ENCODE results near the gene RAB4A.
"Not testable (repeated sequence)": the region's sequence is repeated elsewhere in the genome, so short reads cannot be mapped to it uniquely, and the experiment has no call there.

The RAB4A gene

DNA sequence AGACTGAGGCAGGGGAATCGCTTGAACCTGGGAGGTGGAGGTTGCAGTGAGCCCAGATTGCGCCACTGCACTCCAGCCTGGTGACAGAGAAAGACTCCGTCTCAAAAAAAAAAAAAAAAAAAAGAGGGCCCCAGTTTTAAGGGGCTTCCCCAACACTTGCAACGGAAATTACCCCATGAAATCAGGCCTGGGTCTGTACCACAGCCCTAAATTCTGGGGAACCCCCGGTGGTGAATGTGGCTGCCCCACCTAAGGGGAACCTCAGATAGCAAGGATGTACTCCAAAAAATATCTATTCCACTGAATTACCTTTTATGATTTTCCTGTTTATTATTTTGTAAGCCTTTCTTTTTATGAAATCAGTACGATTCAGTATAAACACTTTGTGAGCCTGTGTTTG lies 56.9 kb downstream of the RAB4A start:
- not testable (repeated sequence) for H3K9me3 ChIP-seq (ENCODE audit: control insufficient read depth in 2 of 2, low read length in 2 of 2); H3K9ac ChIP-seq (ENCODE audit: low read depth in 1 of 2, low read length in 2 of 2); H3K27ac ChIP-seq (ENCODE audit: low read depth in 2 of 2, low read length in 2 of 2); H3K4me1 ChIP-seq (ENCODE audit: control insufficient read depth in 2 of 2, insufficient read depth in 2 of 2, low read length in 2 of 2); H3K4me3 ChIP-seq (ENCODE audit: low read length in 2 of 2); H3K27me3 ChIP-seq (ENCODE audit: control insufficient read depth in 2 of 2, insufficient read depth in 2 of 2, low read length in 2 of 2)
- peaks cover 11 to 20% of the 10 kb centered on the region in 2 donors for H3K36me3 ChIP-seq (ENCODE audit: control insufficient read depth in 2 of 2, insufficient read depth in 2 of 2, low read length in 2 of 2)

DNA sequence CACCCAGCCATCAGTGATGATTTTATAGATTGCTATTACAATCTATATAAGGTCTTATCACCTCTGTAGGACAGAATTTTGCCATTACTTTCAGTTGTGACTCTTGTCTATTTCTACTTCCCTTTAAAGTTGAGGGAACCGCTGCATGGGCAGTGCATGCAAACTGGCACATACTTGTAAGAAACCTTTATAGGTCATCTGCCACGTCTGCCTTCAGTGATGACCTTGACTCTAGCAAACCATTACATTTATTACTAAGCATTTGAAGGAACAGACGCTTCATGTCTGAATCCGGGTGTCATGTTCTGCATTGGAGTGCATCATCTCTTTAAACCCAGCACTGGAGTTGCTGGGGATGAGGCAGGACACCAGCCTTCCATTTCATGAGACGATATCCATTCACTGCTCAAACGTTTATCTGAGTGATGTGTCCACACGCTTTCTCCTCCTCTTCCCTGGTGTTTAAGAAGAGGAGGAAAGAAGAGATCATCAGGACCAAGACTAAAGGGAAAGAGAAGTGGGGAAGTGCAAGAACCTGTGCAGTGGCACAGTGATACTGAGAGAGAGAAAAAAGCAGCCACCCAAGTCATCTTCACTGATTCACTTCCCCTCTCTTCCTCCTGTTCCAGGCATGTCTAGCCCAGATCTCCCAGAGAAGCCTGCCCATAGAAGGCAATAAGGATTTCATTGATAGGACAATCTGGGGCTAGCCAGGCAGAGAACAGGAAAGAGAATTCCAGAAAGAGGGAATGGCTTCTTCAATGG lies 57.9 kb downstream of the RAB4A start:
- Histone ChIP-seq H3K4me1 (ENCODE audit: control insufficient read depth in 2 of 2, insufficient read depth in 2 of 2, low read length in 2 of 2) (no peaks in the 10 kb centered on the region), H3K9ac (ENCODE audit: low read depth in 1 of 2, low read length in 2 of 2) (no peak overlapping the region), H3K4me3 (ENCODE audit: low read length in 2 of 2) (no peak overlapping the region), H3K27me3 (ENCODE audit: control insufficient read depth in 2 of 2, insufficient read depth in 2 of 2, low read length in 2 of 2) (no peaks in the 10 kb centered on the region), H3K36me3 (ENCODE audit: control insufficient read depth in 2 of 2, insufficient read depth in 2 of 2, low read length in 2 of 2) (peaks cover 3 to 18% of the 10 kb centered on the region in 2 donors), H3K27ac (ENCODE audit: low read depth in 2 of 2, low read length in 2 of 2) (no peak overlapping the region), H3K9me3 (ENCODE audit: control insufficient read depth in 2 of 2, low read length in 2 of 2) (no peaks in the 10 kb centered on the region)

DNA sequence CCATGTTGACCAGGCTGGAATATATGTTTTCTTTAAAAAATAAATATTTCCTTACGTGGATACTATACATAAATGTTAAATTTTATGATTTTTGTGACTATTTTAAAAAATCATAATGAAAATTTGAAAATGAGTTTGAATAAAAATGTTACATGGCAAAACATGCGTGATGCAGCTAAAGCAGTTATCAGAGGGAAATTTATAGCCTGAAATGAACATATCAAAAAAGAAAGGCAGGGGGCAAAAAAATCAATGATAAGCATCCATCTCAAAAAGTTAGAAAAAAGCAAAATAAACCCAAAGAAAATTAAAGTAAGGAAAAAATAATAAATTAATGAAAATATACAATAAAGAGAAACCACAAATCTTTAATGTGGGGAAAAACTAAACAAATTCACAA lies 63.4 kb downstream of the RAB4A start:
- no peak overlapping the region for H3K9ac ChIP-seq (ENCODE audit: low read depth in 1 of 2, low read length in 2 of 2)
- no peak overlapping the region for H3K27ac ChIP-seq (ENCODE audit: low read depth in 2 of 2, low read length in 2 of 2)
- no peak overlapping the region for H3K4me3 ChIP-seq (ENCODE audit: low read length in 2 of 2)
- no peaks in the 10 kb centered on the region for H3K36me3 ChIP-seq (ENCODE audit: control insufficient read depth in 2 of 2, insufficient read depth in 2 of 2, low read length in 2 of 2)
- H3K4me1 ChIP-seq (ENCODE audit: control insufficient read depth in 2 of 2, insufficient read depth in 2 of 2, low read length in 2 of 2): no peaks in the 10 kb centered on the region
- no peaks in the 10 kb centered on the region for H3K27me3 ChIP-seq (ENCODE audit: control insufficient read depth in 2 of 2, insufficient read depth in 2 of 2, low read length in 2 of 2)
- H3K9me3 ChIP-seq (ENCODE audit: control insufficient read depth in 2 of 2, low read length in 2 of 2): no peaks in the 10 kb centered on the region

DNA sequence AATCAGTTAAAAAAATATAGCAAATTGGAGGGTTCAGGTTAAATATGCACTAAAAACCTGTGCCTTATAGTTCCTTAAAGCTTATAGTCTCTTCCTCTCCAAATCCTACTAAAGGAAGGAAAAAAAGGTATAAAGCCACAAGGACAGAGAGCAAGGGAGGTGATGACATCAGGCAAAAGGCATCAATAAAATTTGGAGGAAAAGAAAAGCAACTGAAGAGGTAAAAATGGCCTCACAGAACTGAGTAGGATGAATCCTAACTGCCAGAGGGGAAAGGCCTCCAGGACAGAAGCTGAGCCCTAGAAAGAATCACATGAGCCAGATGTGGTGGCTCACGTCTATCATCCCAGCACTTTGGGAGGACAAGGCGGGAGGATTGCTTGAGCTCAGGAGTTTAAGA lies 63.8 kb downstream of the RAB4A start:
- no peaks in the 10 kb centered on the region for H3K4me1 ChIP-seq (ENCODE audit: control insufficient read depth in 2 of 2, insufficient read depth in 2 of 2, low read length in 2 of 2)

DNA sequence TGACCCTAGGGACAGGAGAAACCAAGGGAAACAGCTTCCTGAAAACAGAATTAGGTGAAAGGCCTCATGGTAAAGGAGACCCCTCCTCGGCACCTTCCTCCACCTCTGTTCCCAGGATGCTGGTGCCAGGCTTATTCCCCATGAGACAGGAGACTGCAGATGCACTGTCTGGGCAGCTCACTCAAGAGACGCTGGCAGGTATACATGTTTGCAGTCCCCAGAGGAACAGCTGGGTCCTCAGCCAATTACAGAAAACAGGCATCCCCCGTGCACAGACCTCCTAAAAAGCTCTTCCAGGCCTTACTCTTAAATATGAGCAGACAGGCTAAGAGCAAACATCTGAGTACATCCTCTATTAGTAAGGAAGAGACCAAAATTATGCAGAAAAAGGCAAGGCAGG lies 65.4 kb downstream of the RAB4A start:
- peaks cover 3 to 4% of the 10 kb centered on the region in 2 donors for H3K4me1 ChIP-seq (ENCODE audit: control insufficient read depth in 2 of 2, insufficient read depth in 2 of 2, low read length in 2 of 2)
- no peak overlapping the region for H3K27ac ChIP-seq (ENCODE audit: low read depth in 2 of 2, low read length in 2 of 2)
- H3K9ac ChIP-seq (ENCODE audit: low read depth in 1 of 2, low read length in 2 of 2): no peak overlapping the region
- H3K36me3 ChIP-seq (ENCODE audit: control insufficient read depth in 2 of 2, insufficient read depth in 2 of 2, low read length in 2 of 2): no peaks in the 10 kb centered on the region
- H3K27me3 ChIP-seq (ENCODE audit: control insufficient read depth in 2 of 2, insufficient read depth in 2 of 2, low read length in 2 of 2): no peaks in the 10 kb centered on the region
- H3K9me3 ChIP-seq (ENCODE audit: control insufficient read depth in 2 of 2, low read length in 2 of 2): no peaks in the 10 kb centered on the region
- H3K4me3 ChIP-seq (ENCODE audit: low read length in 2 of 2): no peak overlapping the region

More for the DNA sequence above, 63.8 kb downstream of the RAB4A start:
- Histone ChIP-seq H3K27me3 (ENCODE audit: control insufficient read depth in 2 of 2, insufficient read depth in 2 of 2, low read length in 2 of 2) (no peaks in the 10 kb centered on the region), H3K36me3 (ENCODE audit: control insufficient read depth in 2 of 2, insufficient read depth in 2 of 2, low read length in 2 of 2) (no peaks in the 10 kb centered on the region), H3K4me3 (ENCODE audit: low read length in 2 of 2) (no peak overlapping the region), H3K27ac (ENCODE audit: low read depth in 2 of 2, low read length in 2 of 2) (no peak overlapping the region), H3K9ac (ENCODE audit: low read depth in 1 of 2, low read length in 2 of 2) (no peak overlapping the region), H3K9me3 (ENCODE audit: control insufficient read depth in 2 of 2, low read length in 2 of 2) (no peaks in the 10 kb centered on the region)

DNA sequence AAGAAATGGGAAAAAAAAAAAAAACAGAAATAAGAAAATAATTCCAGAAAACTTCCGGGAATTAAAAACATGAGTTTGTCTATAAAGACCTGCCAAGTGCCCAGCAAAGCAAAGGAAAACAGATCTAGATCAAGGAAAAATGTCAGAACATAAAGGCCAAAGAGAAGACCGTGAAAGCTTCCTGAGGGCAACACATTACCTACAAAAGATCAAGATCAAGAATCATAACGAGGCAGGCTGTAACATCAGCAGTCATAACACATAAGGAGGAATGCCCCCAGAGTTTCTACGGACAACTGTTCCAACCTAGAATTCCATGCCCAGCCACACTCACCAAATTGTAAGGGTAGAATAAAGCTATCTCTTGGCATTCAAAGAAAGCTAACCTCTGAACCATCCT lies 68.2 kb downstream of the RAB4A start:
- Histone ChIP-seq H3K9ac (ENCODE audit: low read depth in 1 of 2, low read length in 2 of 2) (no peak overlapping the region), H3K36me3 (ENCODE audit: control insufficient read depth in 2 of 2, insufficient read depth in 2 of 2, low read length in 2 of 2) (no peaks in the 10 kb centered on the region), H3K9me3 (ENCODE audit: control insufficient read depth in 2 of 2, low read length in 2 of 2) (no peaks in the 10 kb centered on the region), H3K27me3 (ENCODE audit: control insufficient read depth in 2 of 2, insufficient read depth in 2 of 2, low read length in 2 of 2) (no peaks in the 10 kb centered on the region), H3K4me1 (ENCODE audit: control insufficient read depth in 2 of 2, insufficient read depth in 2 of 2, low read length in 2 of 2) (peaks cover 7 to 14% of the 10 kb centered on the region in 2 donors), H3K27ac (ENCODE audit: low read depth in 2 of 2, low read length in 2 of 2) (no peak overlapping the region), H3K4me3 (ENCODE audit: low read length in 2 of 2) (no peak overlapping the region)

DNA sequence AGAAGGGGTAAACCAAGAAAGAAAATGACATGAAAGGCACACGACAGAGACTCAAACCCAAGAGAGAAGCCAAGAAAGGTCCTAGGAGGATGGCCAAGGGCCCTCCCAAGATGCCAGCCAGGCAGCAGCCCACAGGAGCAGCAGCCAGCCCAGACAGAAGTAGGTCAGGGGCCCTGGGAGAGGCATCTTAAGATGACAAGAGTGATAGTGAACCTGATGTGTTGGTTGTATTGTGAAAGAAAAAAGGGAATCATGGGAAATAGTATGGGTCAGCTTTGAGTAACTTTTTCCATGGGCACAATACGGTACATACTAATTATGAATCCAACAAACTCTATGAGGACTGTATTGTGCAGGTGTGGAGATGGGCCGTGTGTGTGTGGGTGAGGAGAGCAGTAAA lies 68.6 kb downstream of the RAB4A start:
- Histone ChIP-seq H3K27ac (ENCODE audit: low read depth in 2 of 2, low read length in 2 of 2) (no peak overlapping the region), H3K9ac (ENCODE audit: low read depth in 1 of 2, low read length in 2 of 2) (no peak overlapping the region)

DNA sequence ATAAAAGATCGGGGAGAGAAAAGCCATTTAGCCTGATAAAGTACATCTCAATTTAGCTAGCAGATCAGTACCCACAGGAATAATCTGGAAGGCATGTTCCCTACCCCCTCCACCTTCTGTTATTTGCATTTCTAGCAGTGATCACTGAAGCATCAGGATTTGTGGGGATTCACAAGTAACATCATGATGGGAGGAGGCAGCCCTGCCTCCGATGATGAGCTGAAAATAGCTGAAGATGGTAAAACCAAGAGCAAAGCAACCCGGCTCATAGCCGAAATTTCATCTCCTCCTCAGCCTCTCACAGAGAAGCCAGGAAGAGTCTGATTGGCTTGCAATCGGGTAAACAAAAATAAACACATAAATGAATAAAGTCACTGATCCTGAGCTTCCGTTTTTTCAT lies 69.6 kb downstream of the RAB4A start:
- Histone ChIP-seq H3K27ac (ENCODE audit: low read depth in 2 of 2, low read length in 2 of 2) (no peak overlapping the region), H3K9ac (ENCODE audit: low read depth in 1 of 2, low read length in 2 of 2) (no peak overlapping the region), H3K4me1 (ENCODE audit: control insufficient read depth in 2 of 2, insufficient read depth in 2 of 2, low read length in 2 of 2) (peaks cover 7 to 14% of the 10 kb centered on the region in 2 donors)

More for the DNA sequence above, 68.6 kb downstream of the RAB4A start:
- Histone ChIP-seq H3K27me3 (ENCODE audit: control insufficient read depth in 2 of 2, insufficient read depth in 2 of 2, low read length in 2 of 2) (peaks cover 0 to 3% of the 10 kb centered on the region in 2 donors), H3K4me1 (ENCODE audit: control insufficient read depth in 2 of 2, insufficient read depth in 2 of 2, low read length in 2 of 2) (peaks cover 7 to 14% of the 10 kb centered on the region in 2 donors), H3K9me3 (ENCODE audit: control insufficient read depth in 2 of 2, low read length in 2 of 2) (no peaks in the 10 kb centered on the region), H3K4me3 (ENCODE audit: low read length in 2 of 2) (no peak overlapping the region), H3K36me3 (ENCODE audit: control insufficient read depth in 2 of 2, insufficient read depth in 2 of 2, low read length in 2 of 2) (no peaks in the 10 kb centered on the region)

DNA sequence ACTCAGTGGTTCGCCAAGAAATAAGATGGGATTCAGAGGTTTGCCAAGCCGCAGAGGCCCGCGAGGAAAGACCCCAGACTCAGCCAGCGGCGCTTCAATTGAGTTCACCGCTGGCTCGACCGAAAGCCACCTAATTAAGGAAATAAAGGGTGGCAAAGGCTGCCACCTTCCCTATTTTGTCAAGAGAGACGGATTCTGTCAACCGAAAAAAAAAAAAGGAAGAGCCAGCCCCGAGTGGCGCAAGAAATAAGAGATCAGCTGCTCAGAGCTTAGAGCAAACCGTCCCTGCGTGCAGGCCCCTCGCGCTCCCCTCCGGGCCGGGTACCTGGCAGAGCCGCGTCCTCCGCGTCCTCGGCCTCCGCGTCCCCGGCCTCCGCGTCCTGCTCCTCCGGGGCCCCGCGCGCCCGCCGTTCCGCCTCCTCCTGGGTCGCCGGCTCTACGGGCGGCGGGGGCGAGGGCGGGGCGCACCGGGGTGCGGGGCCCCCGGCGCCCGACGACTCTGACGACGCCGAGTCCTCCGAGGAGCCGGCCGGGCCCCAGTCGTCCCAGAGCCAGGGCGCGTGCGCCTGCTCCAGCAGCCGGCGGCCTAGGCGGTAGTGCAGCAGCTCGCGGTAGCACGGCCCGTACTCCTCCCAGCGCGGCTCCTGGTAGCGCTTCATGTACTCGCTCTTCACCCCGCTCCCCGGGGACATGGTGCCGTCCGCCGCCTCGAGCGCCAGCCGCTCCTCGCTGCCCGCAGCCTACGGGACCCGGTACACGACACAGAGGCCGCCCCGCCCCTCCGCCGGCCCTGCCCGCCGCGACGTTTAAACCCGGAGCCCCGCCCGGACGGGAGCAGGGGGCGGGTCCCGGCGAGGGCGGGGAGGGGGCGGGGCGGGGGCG lies 71.1 kb downstream of the RAB4A start:
- Histone ChIP-seq H3K9me3 (ENCODE audit: control insufficient read depth in 2 of 2, low read length in 2 of 2) (no peaks in the 10 kb centered on the region), H3K27me3 (ENCODE audit: control insufficient read depth in 2 of 2, insufficient read depth in 2 of 2, low read length in 2 of 2) (peaks cover 0 to 4% of the 10 kb centered on the region in 2 donors), H3K27ac (ENCODE audit: low read depth in 2 of 2, low read length in 2 of 2) (peak overlapping the region; percentile 86 to 87), H3K9ac (ENCODE audit: low read depth in 1 of 2, low read length in 2 of 2) (peak overlapping the region; percentile 63 to 81), H3K36me3 (ENCODE audit: control insufficient read depth in 2 of 2, insufficient read depth in 2 of 2, low read length in 2 of 2) (no peaks in the 10 kb centered on the region), H3K4me3 (ENCODE audit: low read length in 2 of 2) (peak overlapping the region; percentile 78 to 89), H3K4me1 (ENCODE audit: control insufficient read depth in 2 of 2, insufficient read depth in 2 of 2, low read length in 2 of 2) (peaks cover 7 to 14% of the 10 kb centered on the region in 2 donors)

More for the DNA sequence above, 69.6 kb downstream of the RAB4A start:
- Histone ChIP-seq H3K9me3 (ENCODE audit: control insufficient read depth in 2 of 2, low read length in 2 of 2) (no peaks in the 10 kb centered on the region), H3K4me3 (ENCODE audit: low read length in 2 of 2) (no peak overlapping the region), H3K27me3 (ENCODE audit: control insufficient read depth in 2 of 2, insufficient read depth in 2 of 2, low read length in 2 of 2) (peaks cover 0 to 4% of the 10 kb centered on the region in 2 donors), H3K36me3 (ENCODE audit: control insufficient read depth in 2 of 2, insufficient read depth in 2 of 2, low read length in 2 of 2) (no peaks in the 10 kb centered on the region)
